GM21528 (cell line): ENCODE results near the gene PCNX3.

ENCODE experiments used
- ATAC-seq: cut with Tn5 transposase; IDR thresholded peaks from one replicate; pipeline ENCODE4 v1.9.1; 2021; ENCODE audit warnings: mild to moderate bottlenecking, moderate library complexity; ENCODE audit not compliant: unreplicated experiment, low FRiP score

PCNX3 gene

GRCh38 chr11:65615229-65615949 lies at the start of gene PCNX3:
TSS of gene PCNX3 (plus strand) at chr11:65615776. CDS start at chr11:65616312, 536 bp downstream.
- ATAC-seq: peak; percentile 71

GRCh38 chr11:65569164-65569972 lies 46.2 kb upstream of the PCNX3 start:
- ATAC-seq: peak; percentile 8

- peak; percentile 56 for ATAC-seq
Measured at GRCh38 chr11:65569973-65570918, 45.3 kb upstream of the PCNX3 start, which contains the start of gene ZNRD2. TSS of gene ZNRD2 (plus strand) at chr11:65570477. CDS start at chr11:65570492, 15 bp downstream.

GRCh38 chr11:65571420-65571819 lies 44.2 kb upstream of the PCNX3 start:
- no peak for ATAC-seq

GRCh38 chr11:65571940-65572339 lies 43.6 kb upstream of the PCNX3 start:
- no peak for ATAC-seq

GRCh38 chr11:65572356-65573051 lies 43.1 kb upstream of the PCNX3 start, which contains the start of gene FAM89B:
TSS of gene FAM89B (plus strand) at chr11:65572538. CDS start at chr11:65572670, 132 bp downstream.
- no peak for ATAC-seq

GRCh38 chr11:65573391-65574079 lies 42.0 kb upstream of the PCNX3 start:
- no peak for ATAC-seq

GRCh38 chr11:65574109-65574810 lies 41.3 kb upstream of the PCNX3 start:
- no peak for ATAC-seq

GRCh38 chr11:65574811-65575567 lies 40.6 kb upstream of the PCNX3 start:
- no peak for ATAC-seq

GRCh38 chr11:65575568-65576231 lies 39.9 kb upstream of the PCNX3 start, which contains the start of gene EHBP1L1:
TSS of gene EHBP1L1 (plus strand) at chr11:65576053. CDS start at chr11:65576303, 250 bp downstream.
- no peak for ATAC-seq

GRCh38 chr11:65576232-65576866 lies 39.2 kb upstream of the PCNX3 start:
- ATAC-seq: no peak

- no peak for ATAC-seq
Measured at GRCh38 chr11:65576867-65577755, 38.5 kb upstream of the PCNX3 start.

- ATAC-seq: no peak
Measured at GRCh38 chr11:65577756-65578109, 37.8 kb upstream of the PCNX3 start.

- no peak for ATAC-seq
Measured at GRCh38 chr11:65578134-65578533, 37.4 kb upstream of the PCNX3 start.

- no peak for ATAC-seq
Measured at GRCh38 chr11:65578667-65579066, 36.9 kb upstream of the PCNX3 start.

GRCh38 chr11:65579291-65579690 lies 36.3 kb upstream of the PCNX3 start:
- no peak for ATAC-seq
